Loucy (cell line): ENCODE results near the gene COL11A2.

ENCODE experiments used
- CTCF ChIP-seq: fragments of 200-600 bp; sonication (generic); conservative IDR thresholded peaks from 2 replicates; pipeline ENCODE4 v1.5.1; 2014; ENCODE audit warnings: mild to moderate bottlenecking, antibody characterized with exemption, low read length
- EZH2phosphoT487 ChIP-seq: fragments of 200-600 bp; IDR thresholded peaks from 2 replicates; pipeline ENCODE4 v1.6.1; 2018; ENCODE audit warnings: antibody characterized with exemption, mild to moderate bottlenecking, moderate library complexity, borderline replicate concordance

DNA sequence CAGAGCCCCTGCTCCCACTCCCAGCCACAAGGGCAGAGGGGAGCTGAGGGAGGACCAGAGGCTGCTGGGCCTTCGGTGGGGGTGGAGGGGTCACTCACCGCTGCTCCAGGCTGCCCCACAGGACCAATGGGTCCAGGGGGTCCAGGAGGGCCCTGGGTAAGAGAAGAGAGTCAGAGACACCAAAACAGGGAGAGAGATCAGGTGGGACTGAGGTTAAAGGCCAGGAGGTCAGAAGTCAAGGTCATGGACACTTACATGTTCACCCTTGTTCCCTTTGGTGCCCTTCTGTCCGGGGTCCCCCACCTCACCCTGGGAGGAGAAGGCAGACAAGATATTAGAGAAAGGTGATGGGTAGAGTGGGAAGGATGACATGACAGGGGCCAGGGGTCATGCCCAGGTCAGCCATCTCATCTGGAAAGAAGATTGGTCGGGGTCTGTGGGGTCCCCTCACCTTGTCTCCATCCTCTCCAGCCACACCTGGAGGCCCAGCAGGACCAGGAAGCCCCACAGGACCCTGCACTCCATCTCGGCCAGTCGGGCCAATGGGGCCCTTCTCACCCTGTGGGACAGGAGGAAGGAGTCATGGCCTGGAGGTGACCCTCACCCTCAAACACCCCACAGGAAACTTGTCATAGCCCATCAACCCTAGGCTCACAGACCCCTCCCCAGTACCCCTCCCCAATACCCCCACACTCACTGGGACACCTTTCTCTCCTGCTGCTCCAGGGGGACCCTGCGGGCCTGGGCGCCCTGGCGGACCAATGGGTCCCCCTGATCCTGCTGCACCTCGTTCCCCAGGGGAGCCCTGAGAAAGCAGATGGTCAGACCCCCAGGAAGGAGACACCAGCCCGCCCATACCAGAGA is 21.0 kb downstream of the COL11A2 start:
- TF ChIP-seq CTCF = no peak
- TF ChIP-seq EZH2phosphoT487 = no peak
